HG03108 (cell line): ENCODE measurements around the gene PCCA.
"Not testable (repeated sequence)": the region's sequence is repeated elsewhere in the genome, so short reads cannot be mapped to it uniquely, and the experiment has no call there.

Experiments
- ATAC-seq: cut with Tn5 transposase; IDR thresholded peaks from one replicate; pipeline ENCODE4 v1.9.1; 2021; ENCODE audit warnings: moderate library complexity; ENCODE audit not compliant: unreplicated experiment

The PCCA gene, protein sequence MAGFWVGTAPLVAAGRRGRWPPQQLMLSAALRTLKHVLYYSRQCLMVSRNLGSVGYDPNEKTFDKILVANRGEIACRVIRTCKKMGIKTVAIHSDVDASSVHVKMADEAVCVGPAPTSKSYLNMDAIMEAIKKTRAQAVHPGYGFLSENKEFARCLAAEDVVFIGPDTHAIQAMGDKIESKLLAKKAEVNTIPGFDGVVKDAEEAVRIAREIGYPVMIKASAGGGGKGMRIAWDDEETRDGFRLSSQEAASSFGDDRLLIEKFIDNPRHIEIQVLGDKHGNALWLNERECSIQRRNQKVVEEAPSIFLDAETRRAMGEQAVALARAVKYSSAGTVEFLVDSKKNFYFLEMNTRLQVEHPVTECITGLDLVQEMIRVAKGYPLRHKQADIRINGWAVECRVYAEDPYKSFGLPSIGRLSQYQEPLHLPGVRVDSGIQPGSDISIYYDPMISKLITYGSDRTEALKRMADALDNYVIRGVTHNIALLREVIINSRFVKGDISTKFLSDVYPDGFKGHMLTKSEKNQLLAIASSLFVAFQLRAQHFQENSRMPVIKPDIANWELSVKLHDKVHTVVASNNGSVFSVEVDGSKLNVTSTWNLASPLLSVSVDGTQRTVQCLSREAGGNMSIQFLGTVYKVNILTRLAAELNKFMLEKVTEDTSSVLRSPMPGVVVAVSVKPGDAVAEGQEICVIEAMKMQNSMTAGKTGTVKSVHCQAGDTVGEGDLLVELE

GRCh38 chr13:100088644-100089464, at the start of gene PCCA:
Gene PCCA, plus strand, starts transcription at chr13:100089093. Its CDS starts 28 bp downstream, at chr13:100089121.
- peak; percentile 96 for ATAC-seq

DNA sequence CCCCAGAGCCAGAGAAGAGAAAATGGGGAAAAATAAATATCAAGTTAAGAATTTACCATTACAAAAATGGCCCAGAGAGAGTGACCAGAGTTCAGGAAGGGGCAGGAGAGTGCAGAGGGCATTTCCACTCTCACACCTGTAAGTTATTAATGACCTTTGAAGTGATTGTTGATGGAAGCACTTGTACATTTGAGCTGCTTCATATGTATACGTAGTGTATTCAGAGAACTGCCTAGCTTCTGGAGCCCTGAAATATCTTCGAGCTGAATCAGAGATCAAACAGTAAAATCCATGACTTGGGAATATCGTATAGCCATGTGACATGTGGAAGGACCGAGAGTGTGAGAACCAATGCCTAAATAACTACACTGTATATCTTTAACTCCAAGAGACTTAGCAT, 49.2 kb upstream of the PCCA start:
- no peak for ATAC-seq

- no peak for ATAC-seq
These were observed 48.7 kb upstream of the PCCA start for GRCh38 chr13:100040196-100040595.

GRCh38 chr13:100044936-100045335, 44.0 kb upstream of the PCCA start:
- ATAC-seq = no peak

DNA sequence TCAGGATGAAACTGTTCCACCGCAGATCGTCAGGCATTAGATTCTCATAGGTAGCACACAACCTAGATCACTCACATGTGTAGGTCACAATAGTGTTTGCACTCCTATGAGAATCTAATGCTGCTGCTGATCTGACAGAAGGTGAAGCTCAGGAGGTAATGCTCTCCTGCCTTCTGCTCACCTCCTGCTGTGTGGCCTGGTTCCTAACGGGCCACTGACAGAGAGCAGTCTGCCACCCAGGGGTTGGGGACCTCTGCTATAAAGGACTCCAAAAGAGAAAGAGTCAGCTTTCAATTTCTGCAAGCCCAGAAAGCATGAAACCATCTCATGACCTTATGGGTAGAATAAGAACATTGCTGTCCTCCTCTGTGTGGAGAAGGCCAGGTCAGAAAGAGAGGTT, 43.5 kb upstream of the PCCA start:
- ATAC-seq = no peak

DNA sequence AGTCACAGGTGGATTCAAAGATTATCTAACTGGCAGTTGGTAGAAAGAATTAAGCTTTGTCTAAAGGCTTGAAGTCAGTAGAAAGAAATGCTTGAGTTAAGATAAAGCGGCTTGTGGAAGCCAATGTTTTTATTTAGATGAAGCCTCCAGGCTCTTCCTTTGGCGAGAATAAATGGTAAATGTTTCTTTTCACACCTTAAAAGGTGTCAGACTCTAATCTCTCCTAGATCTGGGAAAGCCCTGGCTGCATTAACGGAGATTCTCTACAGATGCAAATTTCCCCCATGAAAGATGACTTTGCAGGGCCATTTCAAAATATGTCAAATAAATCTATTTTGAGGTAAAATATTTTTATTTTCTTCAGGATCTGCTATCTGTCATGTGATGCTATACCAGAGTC, 37.8 kb upstream of the PCCA start:
- no peak for ATAC-seq

GRCh38 chr13:100059827-100060226, 29.1 kb upstream of the PCCA start:
- no peak for ATAC-seq

DNA sequence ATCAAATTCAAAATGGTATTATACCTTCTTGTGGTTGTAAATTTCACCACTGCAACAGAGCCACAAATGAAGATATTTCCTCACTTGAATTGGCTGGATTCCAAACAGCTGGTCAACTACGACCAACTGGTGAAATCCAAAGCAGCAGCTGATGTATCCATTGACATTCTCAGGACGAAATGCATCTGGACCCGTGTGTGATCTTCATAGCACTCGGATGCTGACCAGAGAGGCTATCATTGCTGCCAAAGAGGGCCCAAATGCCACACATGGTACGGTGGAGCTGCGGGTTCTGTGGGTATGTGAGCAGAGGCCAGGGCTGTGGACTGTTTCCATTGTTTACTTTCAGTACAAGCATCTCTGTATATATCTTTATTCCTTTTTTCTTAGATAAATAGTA, 25.6 kb upstream of the PCCA start:
- ATAC-seq = no peak

- no peak for ATAC-seq
These were observed 25.0 kb upstream of the PCCA start for GRCh38 chr13:100063906-100064305.

DNA sequence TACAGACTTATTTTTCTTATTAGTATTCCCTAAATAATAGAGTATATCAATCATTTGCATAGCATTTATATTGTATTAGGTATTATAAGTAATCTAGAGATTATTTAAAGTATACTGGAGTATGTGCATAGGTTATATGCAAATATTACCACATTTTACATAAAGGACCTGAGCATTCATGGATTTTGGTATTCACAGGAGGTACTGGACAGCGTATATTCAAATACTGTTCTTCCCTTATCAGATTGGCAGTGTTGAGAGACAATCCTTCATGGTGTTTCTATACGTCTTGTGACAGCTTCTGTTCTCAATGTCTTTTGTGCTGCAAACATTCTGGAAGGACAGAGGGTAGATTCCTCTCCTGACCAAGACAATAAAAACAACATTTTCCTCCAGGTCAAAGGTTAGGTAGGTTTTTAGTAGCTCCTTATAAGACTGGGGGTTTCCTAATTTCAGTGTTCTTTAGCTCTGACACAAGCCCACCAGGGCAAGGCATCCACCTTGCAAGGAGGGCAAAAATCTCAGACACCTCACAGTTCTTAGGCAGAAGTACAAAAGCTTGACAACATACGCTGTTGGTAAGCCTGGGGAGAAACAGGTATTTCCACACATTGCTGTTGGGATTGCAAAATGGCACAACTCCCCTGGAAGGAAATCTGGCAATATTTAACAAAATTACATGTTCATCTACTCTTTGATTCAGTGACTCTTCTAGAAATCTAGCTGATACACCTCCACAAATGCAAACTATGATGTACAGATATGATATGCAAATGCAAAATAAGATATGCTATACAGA, 20.6 kb upstream of the PCCA start:
- ATAC-seq = no peak

DNA sequence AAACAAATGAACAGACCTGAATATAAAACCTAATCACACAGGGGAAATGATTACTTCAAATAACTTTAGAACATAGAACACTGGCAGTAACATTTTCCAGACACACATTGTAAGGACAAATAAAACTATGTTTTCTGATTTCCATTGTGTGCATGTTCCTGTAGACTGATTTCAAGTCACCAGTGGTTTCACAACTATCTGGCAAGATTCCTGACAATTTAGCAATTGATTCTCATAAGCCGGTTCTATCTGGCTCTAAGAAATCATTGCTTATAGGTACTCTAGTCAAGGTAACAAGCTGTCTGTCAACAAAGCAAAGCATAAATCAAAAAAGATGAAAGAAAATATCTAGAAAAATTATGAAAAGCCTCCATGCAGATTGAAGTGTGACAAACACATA, 19.6 kb upstream of the PCCA start:
- ATAC-seq = no peak

- no peak for ATAC-seq
These were observed 12.9 kb upstream of the PCCA start for GRCh38 chr13:100075700-100076587.

GRCh38 chr13:100079003-100079402, 9.9 kb upstream of the PCCA start:
- not testable (repeated sequence) for ATAC-seq

DNA sequence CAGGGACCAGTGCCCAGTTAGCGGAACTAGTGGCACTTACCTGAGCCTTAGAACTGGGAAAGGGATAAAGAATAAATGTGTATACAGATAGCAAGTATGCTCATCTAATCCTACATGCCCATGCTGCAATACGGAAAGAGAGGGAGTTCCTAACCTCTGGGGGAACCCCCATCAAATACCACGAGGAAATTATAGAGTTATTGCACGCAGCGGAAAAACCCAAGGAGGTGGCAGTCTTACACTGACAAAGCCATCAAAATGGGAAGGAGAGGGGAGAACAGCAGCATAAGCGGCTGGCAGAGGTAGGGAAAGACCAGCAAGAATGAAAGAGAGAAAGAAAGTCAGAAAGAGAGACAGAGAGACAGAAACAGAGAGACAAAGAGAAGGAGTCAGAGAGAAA, 5.5 kb upstream of the PCCA start:
- not testable (repeated sequence) for ATAC-seq

DNA sequence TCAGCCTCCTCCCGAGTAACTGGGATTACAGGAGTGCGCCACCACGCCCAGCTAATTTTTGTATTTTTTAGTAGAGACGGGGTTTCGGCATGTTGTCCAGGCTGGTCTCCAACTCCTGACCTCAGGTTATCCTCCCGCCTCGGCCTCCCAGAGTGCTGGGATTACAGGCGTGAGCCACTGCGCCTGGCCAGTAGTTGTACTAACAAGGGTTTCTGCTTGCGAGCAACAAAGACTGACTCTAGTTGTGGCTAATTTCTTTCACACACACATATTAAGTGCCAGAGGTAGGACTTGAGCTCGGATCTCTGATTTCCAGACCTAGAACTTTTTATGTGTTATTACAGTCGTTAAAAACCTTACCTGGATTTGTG, 635 bp upstream of the PCCA start:
- no peak for ATAC-seq

DNA sequence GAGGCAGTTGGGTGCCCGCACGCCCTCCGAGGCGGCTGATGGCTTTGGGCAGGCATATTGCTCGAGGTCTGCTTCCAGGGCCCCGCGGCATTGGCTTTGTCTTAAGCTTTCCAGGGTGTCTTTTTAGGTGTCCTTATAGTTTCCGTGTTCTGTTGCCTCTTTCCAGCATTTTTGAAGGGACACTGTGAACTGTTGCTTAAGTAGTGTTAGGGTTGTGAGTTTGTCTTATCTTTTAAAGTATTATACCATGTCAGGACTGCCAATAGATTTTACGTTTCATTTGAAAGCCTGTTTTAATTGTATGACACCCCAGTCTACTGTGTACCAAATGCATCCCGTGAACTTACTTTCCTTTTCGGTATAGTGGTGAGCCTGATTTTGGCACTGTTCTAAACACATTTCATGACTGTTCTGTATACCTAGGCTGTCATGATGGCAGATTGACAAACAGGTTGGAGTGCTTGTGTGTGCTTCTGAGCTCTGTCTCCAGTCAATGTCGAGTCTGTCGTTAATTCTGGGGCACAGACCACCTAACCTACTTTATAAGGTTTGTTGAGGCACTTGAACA, 656 bp downstream of the PCCA start:
- peak; percentile 9 for ATAC-seq

DNA sequence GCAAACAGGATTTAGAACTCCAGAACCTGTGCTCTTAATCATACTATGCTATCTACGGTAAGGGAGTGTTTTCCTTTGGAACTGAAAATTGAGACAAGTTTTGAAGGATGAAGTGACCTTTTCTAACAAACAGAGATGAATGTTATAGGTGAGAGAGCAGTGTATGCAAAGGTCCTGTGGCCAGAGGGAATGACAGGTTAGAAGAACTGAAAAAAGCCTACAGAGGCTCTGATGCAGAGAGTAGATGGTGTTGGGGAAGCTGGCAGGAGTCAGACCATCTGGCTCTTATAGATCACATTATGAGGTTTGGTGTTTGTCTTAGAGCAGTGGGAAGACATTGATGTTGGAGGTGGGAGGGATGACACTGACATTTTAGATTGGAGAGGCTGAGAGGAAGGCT, 2.0 kb downstream of the PCCA start:
- ATAC-seq = no peak

GRCh38 chr13:100091391-100091790, 2.5 kb downstream of the PCCA start:
- no peak for ATAC-seq

DNA sequence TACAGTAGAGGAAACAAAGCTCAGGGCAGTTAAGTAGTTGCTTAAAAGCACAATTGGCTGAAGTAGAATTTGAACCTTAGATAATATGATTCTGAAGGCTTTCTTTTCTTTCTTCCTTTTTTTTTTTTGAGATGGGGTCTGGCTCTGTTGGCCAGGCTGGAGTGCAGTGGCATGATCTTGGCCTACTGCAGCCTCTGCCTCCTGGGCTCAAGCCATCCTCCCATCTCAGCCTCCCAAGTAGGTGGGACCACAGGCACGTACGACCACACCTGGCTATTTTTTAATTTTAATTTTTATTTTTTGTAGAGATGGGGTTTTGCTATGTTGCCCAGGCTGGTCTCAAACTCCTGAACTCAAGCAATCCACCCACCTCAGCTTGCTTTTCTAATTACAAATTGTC, 3.4 kb downstream of the PCCA start:
- ATAC-seq = not testable (repeated sequence)
